Hepatocyte (in vitro differentiated cells): ENCODE results near the gene MYL4. TPM values are rescaled to one million over a fixed set of nuclear protein-coding genes. Genes with fewer than 3 reads are reported as not detected.

Source experiments
- DNase-seq: peaks from one replicate; pipeline ENCODE4 v3.0.0-alpha.2; 2016; ENCODE audit warnings: low spot score
- H2AFZ ChIP-seq: fragments of 200-600 bp; sonication (generic); 2 replicates; pipeline ENCODE4 v1.6.0; 2016; ENCODE audit warnings: antibody characterized with exemption, mild to moderate bottlenecking
- H3K27ac ChIP-seq: fragments of 200-600 bp; sonication (generic); 2 replicates; pipeline ENCODE4 v1.5.1; 2016; ENCODE audit warnings: mild to moderate bottlenecking
- H3K27me3 ChIP-seq: fragments of 200-600 bp; sonication (generic); 2 replicates; pipeline ENCODE4 v1.6.1; 2016
- H3K36me3 ChIP-seq: fragments of 200-600 bp; sonication (generic); replicated peaks from 2 replicates; pipeline ENCODE4 v1.5.1; 2016; ENCODE audit warnings: low read depth; ENCODE audit not compliant: insufficient read depth
- H3K4me1 ChIP-seq: fragments of 200-600 bp; sonication (generic); 2 replicates; pipeline ENCODE4 v1.5.1; 2016; ENCODE audit warnings: mild to moderate bottlenecking, moderate library complexity; ENCODE audit not compliant: insufficient read depth
- H3K4me2 ChIP-seq: fragments of 200-600 bp; sonication (generic); 2 replicates; pipeline ENCODE4 v1.6.0; 2016
- H3K4me3 ChIP-seq: fragments of 200-600 bp; sonication (generic); 2 replicates; pipeline ENCODE4 v1.5.1; 2016; ENCODE audit warnings: mild to moderate bottlenecking
- H3K79me2 ChIP-seq: fragments of 200-600 bp; sonication (generic); 2 replicates; pipeline ENCODE4 v1.6.0; 2017; ENCODE audit warnings: mild to moderate bottlenecking
- H3K9me2 ChIP-seq: fragments of 200-600 bp; sonication (generic); replicated peaks from 2 replicates; pipeline ENCODE4 v1.6.0; 2017; ENCODE audit warnings: mild to moderate bottlenecking; ENCODE audit not compliant: insufficient read depth
- H3K9me3 ChIP-seq: fragments of 200-600 bp; sonication (generic); 2 replicates; pipeline ENCODE4 v1.5.1; 2016; ENCODE audit warnings: low read depth, mild to moderate bottlenecking
- H4K20me1 ChIP-seq: fragments of 200-600 bp; sonication (generic); 2 replicates; pipeline ENCODE4 v1.6.0; 2016; ENCODE audit warnings: mild to moderate bottlenecking; ENCODE audit not compliant: insufficient read depth, poor library complexity, severe bottlenecking
- EZH2 ChIP-seq: fragments of 200-600 bp; sonication (generic); IDR thresholded peaks from 2 replicates; pipeline ENCODE4 v1.6.1; 2016; ENCODE audit warnings: antibody characterized with exemption, mild to moderate bottlenecking, borderline replicate concordance
- EZH2phosphoT487 ChIP-seq: fragments of 200-600 bp; sonication (generic); IDR thresholded peaks from one replicate; pipeline ENCODE4 v1.6.1; 2018; ENCODE audit warnings: antibody characterized with exemption, mild to moderate bottlenecking, low read depth, moderate library complexity; ENCODE audit not compliant: unreplicated experiment, severe bottlenecking
- WGBS: methylation state at CpG from one replicate; pipeline ENCODE4 v1.1.6; 2016; ENCODE audit warnings: low lambda C conversion rate; ENCODE audit errors: missing lambda C conversion rate; 5-methylcytosine and 5-hydroxymethylcytosine counted together
- polyA plus RNA-seq: library from polyadenylated mRNA; unstranded; fragments of >200 nt; fragmentation: Nextera tagmentation; extraction: Ambion mirVana; gene quantifications from 2 replicates; pipeline ENCODE4 v1.2.1, GENCODE V29; 2016
- small RNA-seq: library from RNA; depleted of rRNA; stranded (forward); fragments of <200 nt; gene quantifications from one replicate; pipeline ENCODE3, GENCODE V24; 2014
- total RNA-seq: library from RNA; depleted of rRNA; stranded (reverse); fragments of >200 nt; gene quantifications from 2 replicates; pipeline ENCODE4 v1.2.3, GENCODE V29; 2014
- TF ChIP-seq, protein P1 (sequence below): fragments of 200-600 bp; sonication (generic); IDR thresholded peaks from 2 replicates; pipeline ENCODE4 v1.5.1; 2016; ENCODE audit warnings: antibody characterized with exemption, mild to moderate bottlenecking; ENCODE audit not compliant: poor library complexity

The MYL4 gene
- total and polyA plus RNA-seq, 2 experiments from 2014 or later = 10.2 to 28.6 TPM

DNA sequence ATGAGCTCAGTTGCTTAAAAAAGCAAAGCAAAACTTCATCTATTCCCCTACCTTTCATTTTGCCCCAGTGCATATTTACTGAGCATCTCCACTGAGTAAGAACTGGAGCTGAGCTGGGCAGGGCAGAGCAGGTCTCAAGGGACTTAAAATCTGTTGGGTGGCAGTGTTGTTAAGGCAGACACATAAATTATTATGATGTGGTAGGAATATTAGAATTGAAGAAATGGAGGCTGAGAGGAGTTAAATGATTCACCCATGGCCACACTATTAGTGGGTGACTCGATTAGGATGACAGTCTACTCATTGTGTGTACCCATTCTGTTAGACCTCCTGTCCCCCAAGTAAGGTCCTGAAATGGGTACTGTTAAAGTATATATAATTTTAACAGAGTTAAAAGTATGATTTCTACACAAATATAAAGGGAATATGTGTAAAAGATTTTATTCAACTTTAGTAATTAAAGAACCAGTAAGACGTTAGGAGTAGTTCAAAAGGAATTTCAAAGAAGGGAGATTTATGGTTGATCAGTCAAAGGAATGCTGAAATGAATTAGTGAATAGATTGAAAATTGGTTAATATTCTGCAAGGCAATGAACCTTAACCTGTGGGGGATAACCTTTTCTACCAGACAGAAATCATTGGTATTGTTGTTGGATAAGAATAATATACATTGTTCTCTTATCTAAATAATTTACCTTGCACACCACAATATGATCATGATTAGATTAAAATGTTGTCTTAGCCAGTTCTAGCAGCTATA is 62.0 kb downstream of the MYL4 start:
- H3K4me1 ChIP-seq = peaks cover 29% of the 10 kb centered on the region
- H2AFZ ChIP-seq = no peak overlapping the region
- no peaks in the 10 kb centered on the region for H3K27me3 ChIP-seq
- DNase-seq = no peak
- H4K20me1 ChIP-seq = no peaks in the 10 kb centered on the region
- TF ChIP-seq EZH2phosphoT487 (no peak), EZH2 (no peak)
- TF ChIP-seq, protein P1, sequence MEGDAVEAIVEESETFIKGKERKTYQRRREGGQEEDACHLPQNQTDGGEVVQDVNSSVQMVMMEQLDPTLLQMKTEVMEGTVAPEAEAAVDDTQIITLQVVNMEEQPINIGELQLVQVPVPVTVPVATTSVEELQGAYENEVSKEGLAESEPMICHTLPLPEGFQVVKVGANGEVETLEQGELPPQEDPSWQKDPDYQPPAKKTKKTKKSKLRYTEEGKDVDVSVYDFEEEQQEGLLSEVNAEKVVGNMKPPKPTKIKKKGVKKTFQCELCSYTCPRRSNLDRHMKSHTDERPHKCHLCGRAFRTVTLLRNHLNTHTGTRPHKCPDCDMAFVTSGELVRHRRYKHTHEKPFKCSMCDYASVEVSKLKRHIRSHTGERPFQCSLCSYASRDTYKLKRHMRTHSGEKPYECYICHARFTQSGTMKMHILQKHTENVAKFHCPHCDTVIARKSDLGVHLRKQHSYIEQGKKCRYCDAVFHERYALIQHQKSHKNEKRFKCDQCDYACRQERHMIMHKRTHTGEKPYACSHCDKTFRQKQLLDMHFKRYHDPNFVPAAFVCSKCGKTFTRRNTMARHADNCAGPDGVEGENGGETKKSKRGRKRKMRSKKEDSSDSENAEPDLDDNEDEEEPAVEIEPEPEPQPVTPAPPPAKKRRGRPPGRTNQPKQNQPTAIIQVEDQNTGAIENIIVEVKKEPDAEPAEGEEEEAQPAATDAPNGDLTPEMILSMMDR = no peak
- H3K36me3 ChIP-seq = no peaks in the 10 kb centered on the region
- no peaks in the 10 kb centered on the region for H3K79me2 ChIP-seq
- no peaks in the 10 kb centered on the region for H3K9me2 ChIP-seq
- H3K4me2 ChIP-seq = no peak overlapping the region
- H3K4me3 ChIP-seq = no peak overlapping the region
- H3K9me3 ChIP-seq = no peaks in the 10 kb centered on the region
- H3K27ac ChIP-seq = no peak overlapping the region
- 84% methylated on average over 2 of the region's 2 CpGs for WGBS

DNA sequence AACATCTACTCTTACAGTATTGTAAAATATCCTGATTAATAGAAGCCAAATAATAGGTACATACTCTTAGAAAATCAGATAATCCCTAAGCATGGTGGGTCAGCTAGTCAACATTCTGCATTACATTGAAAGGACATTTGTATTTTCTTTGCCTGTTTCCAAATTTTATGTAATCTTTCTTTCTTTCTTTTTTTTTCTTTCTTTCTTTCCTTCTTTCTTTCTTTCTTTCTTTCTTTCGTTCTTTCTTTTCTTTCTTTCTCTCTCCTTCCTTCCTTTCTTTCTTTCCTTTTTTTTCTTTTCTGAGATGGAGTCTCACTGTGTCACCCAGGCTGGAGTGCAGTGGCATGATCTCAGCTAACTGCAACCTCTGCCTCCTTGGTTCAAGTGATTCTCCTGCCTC is 63.3 kb downstream of the MYL4 start:
- Histone ChIP-seq H2AFZ (no peak overlapping the region), H3K4me3 (no peak overlapping the region), H3K27ac (no peak overlapping the region), H3K27me3 (no peaks in the 10 kb centered on the region), H3K9me3 (no peaks in the 10 kb centered on the region), H3K9me2 (no peaks in the 10 kb centered on the region), H3K79me2 (no peaks in the 10 kb centered on the region), H3K4me1 (peaks cover 32% of the 10 kb centered on the region), H3K36me3 (no peaks in the 10 kb centered on the region), H3K4me2 (no peak overlapping the region), H4K20me1 (no peaks in the 10 kb centered on the region)
- no CpG with 5 or more reads among the region's 1 CpG for WGBS
- no peak for DNase-seq
- no peak for TF ChIP-seq EZH2
- no peak for TF ChIP-seq EZH2phosphoT487
- TF ChIP-seq, protein P1 = no peak

DNA sequence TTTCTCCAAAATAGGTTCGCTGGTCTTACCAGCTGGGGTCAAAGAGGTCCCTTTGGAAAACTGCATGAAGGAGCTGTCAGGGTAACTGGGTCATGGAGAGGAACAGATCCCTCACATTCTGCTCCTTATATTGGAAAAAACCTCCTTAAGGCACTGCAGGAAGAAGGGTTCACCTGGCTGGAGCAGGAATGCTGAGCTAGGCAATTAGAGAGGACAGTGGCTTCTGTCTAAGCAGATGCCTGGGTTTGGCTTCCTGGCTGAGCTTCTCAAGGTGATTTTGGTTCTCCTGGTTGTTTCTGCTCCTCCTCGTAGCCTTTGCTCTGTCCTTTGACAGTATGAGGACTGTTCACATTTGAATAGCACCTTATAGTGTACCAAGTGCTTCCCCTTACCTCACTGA is 64.1 kb downstream of the MYL4 start:
- Histone ChIP-seq H2AFZ (no peak overlapping the region), H3K79me2 (no peaks in the 10 kb centered on the region), H3K9me2 (no peaks in the 10 kb centered on the region), H4K20me1 (no peaks in the 10 kb centered on the region), H3K4me1 (peaks cover 32% of the 10 kb centered on the region), H3K9me3 (no peaks in the 10 kb centered on the region), H3K27ac (no peak overlapping the region), H3K4me2 (no peak overlapping the region), H3K4me3 (no peak overlapping the region), H3K36me3 (no peaks in the 10 kb centered on the region), H3K27me3 (no peaks in the 10 kb centered on the region)
- no peak for DNase-seq
- no peak for TF ChIP-seq EZH2
- TF ChIP-seq EZH2phosphoT487 = no peak
- TF ChIP-seq, protein P1 = no peak
- 84% methylated on average over 2 of the region's 2 CpGs for WGBS

Small RNA genes within 50 kb of the gene (small RNA-seq; reads per million reads assigned to genes)
- not detected for gene RNU7-186P

Other genes with a start within 250 kb of the MYL4 start
- not detected in 2 replicates for gene RPRML, start 230.1 kb upstream of the MYL4 start, total RNA-seq
- not detected in 2 replicates for gene RPRML, start 230.1 kb upstream of the MYL4 start, polyA plus RNA-seq
- 61.9 and 63.5 TPM in 2 replicates for gene CDC27, start 20.1 kb upstream of the MYL4 start, total RNA-seq
- 35.6 and 38.4 TPM in 2 replicates for gene CDC27, start 20.1 kb upstream of the MYL4 start, polyA plus RNA-seq
- gene ITGB3, start 44.5 kb downstream of the MYL4 start, total RNA-seq = 1.4 TPM in 2 replicates
- gene ITGB3, start 44.5 kb downstream of the MYL4 start, polyA plus RNA-seq = 0.66 and 0.95 TPM in 2 replicates
- gene EFCAB13, start 114.6 kb downstream of the MYL4 start, total RNA-seq = 3.1 and 7.9 TPM in 2 replicates
- 1.9 and 2.1 TPM in 2 replicates for gene EFCAB13, start 114.6 kb downstream of the MYL4 start, polyA plus RNA-seq